Prostate gland (tissue), 2 donors: ENCODE data around the gene SRRD.

Source experiments
- CTCF ChIP-seq, 4 experiments: fragments of 200-600 bp in 2 of 4; fragments of 450-650 bp in 2 of 4; sonication (generic) in 2 of 4; IDR thresholded peaks; 1 replicate in 3 of 4; 2 replicates in 1 of 4; pipeline ENCODE4 v1.5.1; 2016 to 2019; ENCODE audit warnings: antibody characterized with exemption in 4 of 4, mild to moderate bottlenecking in 2 of 4, moderate library complexity in 2 of 4
- POLR2A ChIP-seq: fragments of 450-650 bp; IDR thresholded peaks from one replicate; pipeline ENCODE4 v1.6.1; 2016; ENCODE audit warnings: antibody characterized with exemption, mild to moderate bottlenecking

DNA sequence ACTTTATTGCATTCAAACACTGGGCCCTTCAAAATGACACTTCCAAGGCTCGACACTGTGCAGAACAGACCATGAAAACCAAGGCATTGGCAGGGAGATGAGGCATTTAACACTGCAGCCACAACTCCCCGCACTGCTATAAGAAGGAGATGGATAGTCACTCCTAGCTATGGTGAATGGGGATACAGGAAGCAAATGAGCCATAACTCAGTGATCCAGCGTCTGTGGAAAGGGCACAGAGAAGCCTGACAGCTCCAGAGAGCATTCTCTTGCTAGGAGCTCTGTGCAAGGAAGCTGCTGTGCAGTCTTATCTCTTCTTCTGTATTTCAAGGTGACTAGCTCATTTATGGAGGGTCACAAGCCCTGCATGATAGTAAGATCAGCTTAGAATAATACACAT is 21.0 kb upstream of the SRRD start:
- TF ChIP-seq POLR2A, result no peak
- TF ChIP-seq CTCF (IDR thresholded peaks at IDR 0.05), result no peak
